Central memory CD8-positive, alpha-beta T cell (primary cell): Measurements from ENCODE around the gene TEX28.

Experiments
- ATAC-seq: fragments of 150-1000 bp; cut with Tn5 transposase; replicated peaks from 2 replicates; pipeline ENCODE4 v1.10.0; 2022; ENCODE audit warnings: mild to moderate bottlenecking, moderate FRiP score, moderate number of reproducible peaks; ENCODE audit not compliant: poor library complexity, severe bottlenecking; ENCODE audit errors: extremely low read depth
- DNase-seq, 2 donors: peaks; one replicate each; pipeline ENCODE4 v3.0.0; 2021; ENCODE audit warnings: low spot score in 2 of 2
- H3K27ac Mint-ChIP-seq: one replicate; pipeline ENCODE4 v1.8.0; 2022; ENCODE audit warnings: low read depth, mild to moderate bottlenecking, moderate library complexity, mixed read lengths
- H3K27me3 Mint-ChIP-seq: one replicate; pipeline ENCODE4 v1.8.0; 2022; ENCODE audit warnings: mixed read lengths
- H3K36me3 Mint-ChIP-seq: one replicate; pipeline ENCODE4 v1.8.0; 2022; ENCODE audit warnings: mild to moderate bottlenecking, moderate library complexity, mixed read lengths; ENCODE audit not compliant: insufficient read depth
- H3K4me1 Mint-ChIP-seq: one replicate; pipeline ENCODE4 v1.8.0; 2022; ENCODE audit warnings: mixed read lengths
- H3K4me3 Mint-ChIP-seq: one replicate; pipeline ENCODE4 v1.8.0; 2022; ENCODE audit warnings: mild to moderate bottlenecking, moderate library complexity, mixed read lengths
- H3K9me3 Mint-ChIP-seq: one replicate; pipeline ENCODE4 v1.8.0; 2022; ENCODE audit warnings: mixed read lengths

Gene TEX28

DNA sequence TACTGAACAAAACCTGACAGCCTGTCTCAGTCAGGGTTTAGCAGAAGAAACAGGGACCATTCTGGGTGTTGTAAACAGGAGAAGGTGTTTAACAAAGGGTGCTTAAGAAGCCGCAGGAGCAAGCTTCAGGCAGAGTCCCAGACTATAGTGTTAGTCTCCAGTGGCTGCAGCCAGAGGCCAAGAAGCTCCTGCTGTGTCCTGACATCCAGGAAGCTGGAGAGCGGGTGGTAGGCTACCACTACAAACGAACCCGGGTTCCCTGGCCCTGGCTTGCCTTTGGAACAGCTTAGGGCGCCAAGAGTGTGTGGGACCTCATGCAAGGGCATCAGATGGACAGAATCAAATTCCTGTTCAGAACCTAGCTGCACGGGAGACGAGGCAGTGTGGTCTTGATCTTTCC lies 28.6 kb upstream of the TEX28 start:
- Mint-ChIP-seq H3K27ac (no peak overlapping the region), H3K36me3 (no peaks in the 10 kb centered on the region), H3K27me3 (no peaks in the 10 kb centered on the region), H3K4me3 (no peak overlapping the region), H3K9me3 (no peaks in the 10 kb centered on the region), H3K4me1 (peaks cover 39% of the 10 kb centered on the region)
- ATAC-seq: no peak
- no peak for DNase-seq

DNA sequence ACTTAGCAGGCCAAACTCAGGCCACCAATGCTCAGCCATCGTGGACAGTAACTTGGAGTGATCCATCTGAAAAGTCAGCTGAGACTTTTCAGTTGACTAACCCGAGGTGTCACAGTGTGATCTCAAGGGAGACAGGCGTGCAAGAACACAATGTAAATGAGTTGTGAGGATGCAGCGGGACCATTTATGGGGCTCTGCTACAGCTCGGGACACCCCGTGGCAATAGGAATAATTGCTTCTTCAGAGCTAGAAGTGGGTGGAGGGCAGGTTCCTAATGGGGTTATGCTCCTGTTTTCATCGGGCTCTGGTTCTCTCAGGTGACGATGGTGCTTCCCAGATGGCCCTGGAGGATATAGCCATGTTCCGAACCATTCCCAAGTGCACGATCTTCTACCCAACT lies 28.0 kb upstream of the TEX28 start:
- Mint-ChIP-seq H3K4me1 (peaks cover 38% of the 10 kb centered on the region), H3K27me3 (no peaks in the 10 kb centered on the region), H3K36me3 (no peaks in the 10 kb centered on the region), H3K9me3 (no peaks in the 10 kb centered on the region), H3K27ac (no peak overlapping the region), H3K4me3 (no peak overlapping the region)
- no peak for ATAC-seq
- DNase-seq: no peak

DNA sequence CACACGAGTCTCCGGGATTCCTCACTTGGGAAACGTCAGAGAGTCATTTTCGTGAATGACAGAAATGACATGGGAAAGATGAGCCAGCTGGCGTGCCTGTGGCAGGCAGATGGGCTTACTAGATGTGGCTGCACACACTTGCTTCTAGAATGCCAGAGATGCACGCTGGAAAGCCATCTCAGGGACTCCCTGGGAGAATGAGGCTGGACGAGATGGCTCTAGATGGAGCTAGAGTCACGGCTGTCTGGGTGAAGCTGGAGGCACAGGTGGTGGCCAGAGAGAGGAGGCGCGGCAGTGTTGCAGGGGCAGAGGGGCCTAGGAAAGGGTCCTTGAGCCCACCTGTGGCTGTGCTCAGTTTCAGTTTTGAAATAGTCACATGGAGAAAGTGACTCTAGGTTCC lies 26.7 kb upstream of the TEX28 start:
- ATAC-seq (no peak), DNase-seq (no peak)
- H3K27me3 Mint-ChIP-seq: no peaks in the 10 kb centered on the region
- peaks cover 35% of the 10 kb centered on the region for H3K4me1 Mint-ChIP-seq
- no peaks in the 10 kb centered on the region for H3K36me3 Mint-ChIP-seq
- no peak overlapping the region for H3K27ac Mint-ChIP-seq
- no peak overlapping the region for H3K4me3 Mint-ChIP-seq
- no peaks in the 10 kb centered on the region for H3K9me3 Mint-ChIP-seq

DNA sequence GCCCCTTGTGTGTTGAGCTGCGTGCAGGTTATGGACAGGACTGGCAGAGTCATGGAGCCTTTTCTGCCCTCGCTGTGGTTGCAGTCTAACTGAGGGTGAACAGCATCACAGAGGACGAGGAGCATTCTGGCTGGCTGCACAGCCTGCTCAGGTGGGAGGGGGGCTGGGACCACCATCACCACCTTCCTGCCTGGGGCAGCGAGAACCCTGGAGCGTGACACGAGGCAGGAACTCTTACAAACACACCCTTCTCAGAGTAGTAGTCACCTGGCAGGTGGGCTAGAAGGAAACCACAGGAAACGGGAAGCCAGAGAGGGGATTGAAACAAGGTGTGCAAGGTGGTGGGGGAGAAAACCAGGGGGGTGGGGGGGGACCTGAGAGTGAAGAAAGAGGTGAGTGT lies 26.2 kb upstream of the TEX28 start:
- ATAC-seq (no peak), DNase-seq (no peak)
- no peak overlapping the region for H3K27ac Mint-ChIP-seq
- H3K4me1 Mint-ChIP-seq: peaks cover 30% of the 10 kb centered on the region
- no peak overlapping the region for H3K4me3 Mint-ChIP-seq
- no peaks in the 10 kb centered on the region for H3K36me3 Mint-ChIP-seq
- H3K9me3 Mint-ChIP-seq: no peaks in the 10 kb centered on the region
- no peaks in the 10 kb centered on the region for H3K27me3 Mint-ChIP-seq

DNA sequence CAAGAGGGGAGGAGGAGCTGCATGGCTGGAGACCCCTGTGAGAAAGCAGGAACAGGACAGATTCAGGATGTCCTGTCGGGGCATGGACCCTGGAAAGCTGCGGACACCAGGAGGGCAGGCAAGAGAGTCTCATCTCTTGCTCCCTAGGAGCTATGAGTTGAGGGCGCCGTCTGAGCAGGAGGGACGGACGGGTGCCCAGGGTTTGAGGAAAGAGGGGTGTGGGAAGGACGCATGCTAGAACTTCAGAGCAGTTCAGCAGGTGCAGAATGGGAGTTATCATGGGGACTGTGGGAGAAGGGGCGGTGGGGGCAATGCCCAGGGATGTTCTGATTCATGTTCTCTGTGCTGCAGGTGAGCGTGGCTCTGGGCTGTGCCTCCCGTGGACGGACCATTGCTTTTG lies 25.5 kb upstream of the TEX28 start:
- DNase-seq: no peak
- ATAC-seq: no peak
- Mint-ChIP-seq H3K4me1 (peaks cover 27% of the 10 kb centered on the region), H3K9me3 (no peaks in the 10 kb centered on the region), H3K27me3 (no peaks in the 10 kb centered on the region), H3K27ac (peak overlapping the region; percentile 79), H3K36me3 (no peaks in the 10 kb centered on the region), H3K4me3 (no peak overlapping the region)

DNA sequence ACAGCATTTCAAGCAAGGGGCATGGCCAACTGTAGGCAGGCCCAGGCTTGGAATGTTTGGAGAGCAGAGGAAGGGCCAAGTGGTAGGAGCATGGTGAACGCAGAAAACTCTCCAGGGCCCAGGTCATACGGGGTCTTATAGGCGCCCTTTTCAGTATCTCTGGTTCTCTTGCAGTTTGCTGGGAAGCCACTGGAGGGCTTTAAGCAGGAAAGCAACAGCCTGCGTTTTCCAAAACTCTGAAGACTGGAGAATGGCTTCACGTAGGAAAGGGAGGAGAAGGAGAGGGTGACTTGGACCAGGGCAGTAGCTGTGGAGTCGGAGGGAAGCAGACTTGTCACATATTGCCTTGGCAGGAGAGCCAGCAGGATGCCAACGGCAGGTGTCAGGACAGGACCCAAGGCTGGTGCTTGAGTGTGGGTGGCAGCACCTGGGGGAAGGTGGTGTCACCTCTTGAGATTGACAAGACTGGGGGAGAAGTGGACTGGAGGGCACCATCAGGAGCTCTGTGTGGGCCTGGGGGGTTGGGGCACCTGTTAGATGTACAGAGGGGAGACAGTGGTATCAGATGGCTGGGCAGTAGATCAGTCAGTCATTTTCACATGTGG lies 22.6 kb upstream of the TEX28 start:
- H3K4me3 Mint-ChIP-seq: no peak overlapping the region
- no peak overlapping the region for H3K27ac Mint-ChIP-seq
- no peaks in the 10 kb centered on the region for H3K36me3 Mint-ChIP-seq
- no peaks in the 10 kb centered on the region for H3K27me3 Mint-ChIP-seq
- DNase-seq (no peak), ATAC-seq (no peak)
- H3K4me1 Mint-ChIP-seq: peaks cover 38% of the 10 kb centered on the region
- H3K9me3 Mint-ChIP-seq: no peaks in the 10 kb centered on the region

DNA sequence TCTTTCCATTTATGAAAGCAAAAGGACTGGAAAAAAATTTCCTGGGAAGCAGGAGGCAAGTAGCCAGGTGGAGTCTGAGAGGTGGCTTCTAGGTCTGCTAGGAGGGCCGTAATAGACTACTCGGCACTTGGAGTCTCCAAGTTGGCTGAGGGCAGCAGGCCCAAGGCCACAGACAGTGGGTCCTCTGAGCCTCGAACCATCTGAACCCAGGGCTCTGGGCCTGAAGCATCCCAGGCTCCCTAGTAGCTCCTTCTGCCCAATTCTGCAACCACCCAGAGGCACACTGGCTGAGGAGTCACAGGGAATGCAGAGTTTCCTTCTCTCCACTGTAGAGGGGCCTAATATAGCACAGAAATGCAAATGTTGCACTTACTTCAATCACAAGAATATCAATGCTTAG lies 20.5 kb upstream of the TEX28 start:
- no peak overlapping the region for H3K4me3 Mint-ChIP-seq
- no peaks in the 10 kb centered on the region for H3K27me3 Mint-ChIP-seq
- ATAC-seq (no peak), DNase-seq (no peak)
- H3K27ac Mint-ChIP-seq: no peak overlapping the region
- H3K4me1 Mint-ChIP-seq: peaks cover 40% of the 10 kb centered on the region
- no peaks in the 10 kb centered on the region for H3K9me3 Mint-ChIP-seq
- no peaks in the 10 kb centered on the region for H3K36me3 Mint-ChIP-seq

DNA sequence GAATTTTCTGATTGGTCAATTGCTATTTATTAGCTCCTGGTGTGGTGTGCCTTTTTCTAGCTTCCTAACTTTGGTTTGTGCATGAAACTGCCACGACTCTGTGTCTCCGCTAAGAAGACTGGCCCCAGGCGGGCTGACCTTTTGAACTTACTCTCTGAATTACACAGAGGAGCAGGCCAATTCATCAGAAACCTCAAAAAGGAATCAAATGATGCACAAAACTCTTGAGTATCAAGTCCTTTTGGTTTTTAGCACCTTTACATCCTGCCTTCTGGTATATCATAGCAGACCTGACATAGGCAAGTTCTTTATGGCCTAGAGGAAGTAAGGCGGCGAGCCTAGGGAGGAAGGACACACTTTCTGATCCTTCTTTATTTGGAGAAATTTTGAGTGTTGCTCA lies 18.2 kb upstream of the TEX28 start:
- ATAC-seq (peak; percentile 66), DNase-seq (no peak)
- no peaks in the 10 kb centered on the region for H3K9me3 Mint-ChIP-seq
- H3K4me3 Mint-ChIP-seq: peak overlapping the region; percentile 45
- peaks cover 39% of the 10 kb centered on the region for H3K4me1 Mint-ChIP-seq
- H3K27ac Mint-ChIP-seq: peak overlapping the region; percentile 93
- H3K27me3 Mint-ChIP-seq: no peaks in the 10 kb centered on the region
- H3K36me3 Mint-ChIP-seq: peaks cover 1% of the 10 kb centered on the region

DNA sequence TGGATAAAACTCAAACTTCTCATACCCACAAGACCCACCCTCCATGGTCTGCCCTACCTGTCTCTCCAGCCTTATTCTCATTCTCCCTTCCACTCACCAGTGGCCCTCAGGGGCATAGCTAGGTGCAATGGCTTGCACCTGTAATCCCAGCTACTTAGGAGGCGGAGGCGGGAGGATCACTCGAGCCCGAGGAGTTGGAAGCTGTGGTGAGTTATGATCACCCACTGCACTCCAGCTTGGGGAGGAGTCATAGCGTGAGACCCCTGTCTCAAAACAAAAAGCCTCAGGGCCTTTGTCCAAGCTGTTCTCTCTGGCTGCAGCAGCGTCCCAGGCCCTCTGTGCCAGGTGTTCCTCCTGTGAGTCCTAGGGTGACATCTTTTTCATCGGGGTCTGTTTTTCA lies 17.2 kb upstream of the TEX28 start:
- no peaks in the 10 kb centered on the region for H3K9me3 Mint-ChIP-seq
- H3K27me3 Mint-ChIP-seq: no peaks in the 10 kb centered on the region
- ATAC-seq: no peak
- H3K36me3 Mint-ChIP-seq: peaks cover 1% of the 10 kb centered on the region
- peak overlapping the region; percentile 79 for H3K27ac Mint-ChIP-seq
- H3K4me1 Mint-ChIP-seq: peaks cover 41% of the 10 kb centered on the region
- no peak for DNase-seq
- no peak overlapping the region for H3K4me3 Mint-ChIP-seq

DNA sequence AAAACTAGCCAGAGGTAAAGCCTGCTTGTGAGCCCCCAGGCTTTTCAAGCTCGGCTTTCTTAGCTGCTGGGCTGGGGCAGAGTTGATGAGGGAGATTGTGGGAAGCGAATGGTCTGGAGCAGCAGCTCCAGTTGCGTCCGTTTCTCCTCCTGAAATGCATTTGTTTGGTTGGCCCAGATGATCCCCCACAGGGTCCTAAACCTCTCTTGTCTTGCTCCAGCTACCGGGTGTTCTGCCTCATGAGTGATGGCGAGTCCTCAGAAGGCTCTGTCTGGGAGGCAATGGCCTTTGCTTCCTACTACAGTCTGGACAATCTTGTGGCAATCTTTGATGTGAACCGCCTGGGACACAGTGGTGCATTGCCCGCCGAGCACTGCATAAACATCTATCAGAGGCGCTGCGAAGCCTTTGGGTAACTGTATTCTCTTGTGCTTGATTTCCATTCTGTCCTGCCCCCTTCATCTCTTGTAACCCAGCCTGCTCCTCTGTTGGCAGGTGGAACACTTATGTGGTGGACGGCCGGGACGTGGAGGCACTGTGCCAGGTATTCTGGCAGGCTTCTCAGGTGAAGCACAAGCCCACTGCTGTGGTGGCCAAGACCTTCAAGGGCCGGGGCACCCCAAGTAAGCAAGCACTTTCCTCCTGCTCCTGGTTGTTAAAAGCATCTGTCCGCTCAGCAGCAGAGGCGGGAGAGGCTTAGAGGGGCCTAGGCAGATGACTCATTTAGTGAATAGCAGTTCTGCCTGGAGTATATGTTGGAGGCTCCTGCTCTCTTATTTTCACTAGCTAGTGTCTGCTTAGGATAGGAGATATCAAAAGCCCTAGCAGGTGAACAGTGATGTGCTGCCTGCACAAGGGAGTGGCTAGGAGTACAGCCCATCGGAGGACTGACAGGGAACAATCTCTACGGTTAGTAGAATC lies 16.0 kb upstream of the TEX28 start:
- Mint-ChIP-seq H3K27me3 (no peaks in the 10 kb centered on the region), H3K36me3 (peaks cover 1% of the 10 kb centered on the region), H3K9me3 (no peaks in the 10 kb centered on the region), H3K27ac (no peak overlapping the region), H3K4me3 (no peak overlapping the region), H3K4me1 (peaks cover 37% of the 10 kb centered on the region)
- no peak for ATAC-seq
- DNase-seq: no peak

DNA sequence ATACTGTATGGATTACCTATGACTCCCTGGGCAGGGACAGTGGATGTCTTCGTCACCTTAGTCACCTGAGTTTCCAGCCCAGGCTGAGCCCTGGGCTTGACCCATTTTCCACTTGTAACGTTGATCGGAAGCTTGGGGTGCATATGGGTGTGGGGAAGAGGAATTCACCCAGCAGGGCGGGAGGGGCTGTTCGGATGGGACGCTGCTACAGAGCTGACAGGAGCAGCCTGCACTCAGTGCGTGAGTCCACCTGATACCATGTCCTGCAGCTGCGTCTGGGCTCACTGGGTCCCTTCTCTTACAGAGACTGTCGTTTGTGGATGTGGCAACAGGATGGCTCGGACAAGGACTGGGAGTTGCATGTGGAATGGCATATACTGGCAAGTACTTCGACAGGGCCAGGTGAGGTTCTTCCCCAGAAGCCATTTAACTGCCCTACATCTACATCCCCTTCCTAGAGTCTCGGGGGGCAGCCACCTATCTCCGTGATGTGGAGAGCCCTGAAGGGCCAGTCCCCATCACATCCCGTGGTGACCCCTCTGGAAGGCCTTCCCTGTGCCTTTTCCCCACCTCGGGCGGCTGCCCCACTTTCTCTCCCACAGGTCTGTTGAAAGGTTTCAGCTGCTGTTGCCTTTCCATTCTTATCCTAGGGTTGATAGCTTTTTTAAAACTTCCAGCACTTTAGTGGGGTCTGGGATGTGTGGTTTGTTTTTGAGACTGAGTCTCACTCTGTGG lies 14.3 kb upstream of the TEX28 start:
- Mint-ChIP-seq H3K27ac (no peak overlapping the region), H3K4me3 (no peak overlapping the region), H3K36me3 (peaks cover 1% of the 10 kb centered on the region), H3K9me3 (no peaks in the 10 kb centered on the region), H3K27me3 (no peaks in the 10 kb centered on the region), H3K4me1 (peaks cover 37% of the 10 kb centered on the region)
- ATAC-seq (no peak), DNase-seq (no peak)

DNA sequence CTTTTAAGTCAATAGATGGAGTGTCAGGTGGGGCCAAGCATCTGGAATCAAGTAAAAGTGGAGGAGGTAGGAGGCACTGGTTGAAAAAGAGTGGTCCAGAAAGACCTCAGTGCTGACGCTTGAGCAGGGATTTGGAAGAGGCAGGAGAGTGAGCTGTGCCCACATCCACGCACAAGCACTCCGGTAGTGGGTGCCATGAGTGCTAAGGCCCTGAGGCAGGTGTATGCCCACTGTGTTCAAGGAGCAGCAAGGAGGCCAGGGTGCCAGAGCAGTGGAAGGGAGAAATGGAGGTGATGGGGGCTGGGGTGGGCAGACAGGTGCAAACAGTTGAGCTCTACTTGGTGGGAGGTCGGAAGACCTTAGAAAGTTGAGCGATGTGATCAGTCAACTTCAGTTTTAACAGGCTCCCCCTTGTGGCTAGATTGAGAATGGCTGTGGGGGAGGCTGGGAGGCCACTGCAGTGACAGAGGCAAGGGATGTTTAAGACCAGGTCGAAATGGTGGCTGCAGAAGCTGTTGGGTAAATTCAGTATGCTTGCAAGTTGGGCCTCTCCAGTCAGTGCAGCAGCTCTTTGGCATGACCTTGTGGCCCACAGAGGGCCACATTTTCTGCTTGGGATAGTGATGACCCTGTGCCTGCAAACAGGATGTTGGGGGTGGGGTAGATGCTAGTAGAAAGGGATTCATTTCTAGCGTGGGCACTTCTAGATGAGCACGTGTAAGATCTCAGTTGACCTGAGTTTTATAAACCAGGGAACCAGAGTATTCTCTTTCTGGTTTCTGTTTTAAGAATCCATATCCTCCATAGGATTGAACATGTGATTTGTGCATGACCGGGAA lies 13.4 kb upstream of the TEX28 start:
- DNase-seq: peak; percentile 63 to 65
- Mint-ChIP-seq H3K4me1 (peaks cover 34% of the 10 kb centered on the region), H3K9me3 (no peaks in the 10 kb centered on the region), H3K27me3 (no peaks in the 10 kb centered on the region), H3K4me3 (peak overlapping the region; percentile 34), H3K36me3 (peaks cover 1% of the 10 kb centered on the region), H3K27ac (peak overlapping the region; percentile 25)
- peak; percentile 66 for ATAC-seq
